H1 (cell line): ENCODE measurements around the gene SATL1. TPM values are rescaled to one million over a fixed set of nuclear protein-coding genes. Genes with fewer than 3 reads are reported as not detected.

Source experiments
- EP300 ChIP-seq, 2 experiments: IDR thresholded peaks; 1 replicate in 1 of 2; 2 replicates in 1 of 2; pipeline ENCODE4 v1.6.1; 2011 to 2012; ENCODE audit warnings: low read depth in 2 of 2, low read length in 2 of 2, mild to moderate bottlenecking in 2 of 2, borderline replicate concordance in 1 of 2, inconsistent platforms in 1 of 2, moderate library complexity in 1 of 2
- GABPA ChIP-seq: IDR thresholded peaks from 2 replicates; pipeline ENCODE4 v1.6.1; 2011; ENCODE audit warnings: mild to moderate bottlenecking, low read length, moderate library complexity, borderline replicate concordance; ENCODE audit not compliant: insufficient read depth
- polyA plus RNA-seq, 7 experiments: library from polyadenylated mRNA; depleted of rRNA in 3 of 7; stranded (reverse) in 5 of 7; unstranded in 2 of 7; fragments of >200 nt in 5 of 7; fragments of 200-250 nt in 2 of 7; gene quantifications; 1 replicate in 5 of 7; 2 replicates in 1 of 7; 4 replicates in 1 of 7; pipeline versions ENCODE4 v1.2.1 to v1.2.3, GENCODE V29; 2011 to 2013; ENCODE audit warnings: missing spikeins in 2 of 7, mixed read lengths in 2 of 7
- total RNA-seq: library from RNA; stranded (reverse); fragmentation: NEBNext Ultra II Directional; extraction: Animal tissue kit (Norgen Biotek cat#: 25700); gene quantifications from 2 replicates; pipeline ENCODE4 v1.2.1, GENCODE V29; 2021
- TF ChIP-seq, protein P1 (sequence below): IDR thresholded peaks from 2 replicates; pipeline ENCODE4 v1.6.1; 2011; ENCODE audit warnings: low read length, improper control_type of control experiment

The SATL1 gene
- total and polyA plus RNA-seq, 2 of the 8 experiments (the other 6 are each of a cell fraction or from before 2014, with no cell fraction given), result 0.06 to 0.17 TPM

DNA sequence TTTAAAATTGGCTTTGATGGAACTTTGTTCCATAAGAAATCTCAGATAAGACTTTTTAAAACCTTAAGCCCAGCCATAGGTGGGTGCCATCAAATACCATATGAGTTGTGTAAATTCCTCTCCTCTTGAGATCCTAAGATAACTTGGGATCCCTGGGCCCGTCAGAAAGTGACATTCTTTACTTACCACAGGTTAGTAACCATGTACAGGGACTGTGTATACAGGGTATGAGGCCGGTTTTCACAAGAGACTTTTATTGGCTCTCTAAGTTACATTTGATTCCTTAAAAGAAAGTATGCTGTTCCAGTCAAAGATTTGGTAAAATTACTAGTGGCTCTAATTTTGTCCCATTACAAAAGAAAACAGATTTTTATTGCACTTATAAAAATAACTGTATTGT is 129.8 kb downstream of the SATL1 start (continued):
- TF ChIP-seq, protein P1, sequence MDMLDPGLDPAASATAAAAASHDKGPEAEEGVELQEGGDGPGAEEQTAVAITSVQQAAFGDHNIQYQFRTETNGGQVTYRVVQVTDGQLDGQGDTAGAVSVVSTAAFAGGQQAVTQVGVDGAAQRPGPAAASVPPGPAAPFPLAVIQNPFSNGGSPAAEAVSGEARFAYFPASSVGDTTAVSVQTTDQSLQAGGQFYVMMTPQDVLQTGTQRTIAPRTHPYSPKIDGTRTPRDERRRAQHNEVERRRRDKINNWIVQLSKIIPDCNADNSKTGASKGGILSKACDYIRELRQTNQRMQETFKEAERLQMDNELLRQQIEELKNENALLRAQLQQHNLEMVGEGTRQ, result no peak
- TF ChIP-seq GABPA (no peak), EP300 (IDR thresholded peaks at IDR 0.05; ENCODE audit: borderline replicate concordance in 1 of 2, low read depth in 2 of 2, low read length in 2 of 2) (no peak)
- TF ChIP-seq, all 59 proteins: peak for 0
